GM23338 (cell line): Measurements from ENCODE around the gene GPD1. TPM values are rescaled to one million over a fixed set of nuclear protein-coding genes. Genes with fewer than 3 reads are reported as not detected.

Experiments
- ATAC-seq: fragments of 200-7000 bp; cut with Tn5 transposase; 3 replicates; pipeline ENCODE4 v1.9.1; 2020
- DNase-seq: peaks from one replicate; pipeline ENCODE4 v3.0.0-alpha.2; 2015; ENCODE audit warnings: low spot score
- H2AFZ ChIP-seq: fragments of 200-600 bp; sonication (generic); 2 replicates; pipeline ENCODE4 v1.8.0; 2016; ENCODE audit warnings: antibody characterized with exemption, mild to moderate bottlenecking, moderate library complexity
- H3F3A ChIP-seq: fragments of 200-600 bp; sonication (generic); replicated peaks from 2 replicates; pipeline ENCODE4 v1.8.0; 2017; ENCODE audit warnings: antibody characterized with exemption, mixed run types, low read depth
- H3K27ac ChIP-seq: fragments of 200-600 bp; sonication (generic); 2 replicates; pipeline ENCODE4 v1.6.1; 2016; ENCODE audit warnings: low read depth
- H3K27me3 ChIP-seq: fragments of 200-600 bp; sonication (generic); 2 replicates; pipeline ENCODE4 v1.8.0; 2016; ENCODE audit warnings: mild to moderate bottlenecking, mixed run types, moderate library complexity; ENCODE audit not compliant: insufficient read depth
- H3K36me3 ChIP-seq: fragments of 200-600 bp; sonication (generic); 2 replicates; pipeline ENCODE4 v1.8.0; 2016; ENCODE audit warnings: mild to moderate bottlenecking; ENCODE audit not compliant: insufficient read depth
- H3K4me1 ChIP-seq: fragments of 200-600 bp; sonication (generic); 2 replicates; pipeline ENCODE4 v1.8.0; 2016; ENCODE audit warnings: mild to moderate bottlenecking, moderate library complexity; ENCODE audit not compliant: insufficient read depth
- H3K4me2 ChIP-seq: fragments of 200-600 bp; sonication (generic); 2 replicates; pipeline ENCODE4 v1.7.1; 2017; ENCODE audit warnings: mixed run types
- H3K4me3 ChIP-seq: fragments of 200-600 bp; sonication (generic); 2 replicates; pipeline ENCODE4 v1.6.1; 2016; ENCODE audit warnings: mixed run types
- H3K79me2 ChIP-seq: fragments of 200-600 bp; sonication (generic); replicated peaks from 2 replicates; pipeline ENCODE4 v1.8.0; 2017; ENCODE audit warnings: mild to moderate bottlenecking; ENCODE audit not compliant: insufficient read depth
- H3K9me2 ChIP-seq: fragments of 200-600 bp; sonication (generic); 2 replicates; pipeline ENCODE4 v1.8.0; 2017; ENCODE audit not compliant: insufficient read depth
- H4K20me1 ChIP-seq: fragments of 200-600 bp; sonication (generic); replicated peaks from 2 replicates; pipeline ENCODE4 v1.8.0; 2017; ENCODE audit warnings: mild to moderate bottlenecking; ENCODE audit not compliant: insufficient read depth
- H3K27ac Mint-ChIP-seq: 2 replicates; pipeline ENCODE4 v1.8.0; 2020; ENCODE audit warnings: inconsistent platforms, mild to moderate bottlenecking, moderate library complexity, mixed read lengths
- H3K27me3 Mint-ChIP-seq: 3 replicates; pipeline ENCODE4 v1.8.0; 2022; ENCODE audit warnings: low read depth, mild to moderate bottlenecking, moderate library complexity, mixed read lengths, inconsistent platforms; ENCODE audit not compliant: insufficient read depth, poor library complexity
- H3K36me3 Mint-ChIP-seq: 3 replicates; pipeline ENCODE4 v1.8.0; 2021; ENCODE audit warnings: low read depth, mild to moderate bottlenecking, inconsistent platforms, moderate library complexity, mixed read lengths
- H3K4me1 Mint-ChIP-seq: 3 replicates; pipeline ENCODE4 v1.8.0; 2020; ENCODE audit warnings: mild to moderate bottlenecking, inconsistent platforms, mixed read lengths
- H3K4me3 Mint-ChIP-seq: 3 replicates; pipeline ENCODE4 v1.8.0; 2021; ENCODE audit warnings: moderate library complexity, mild to moderate bottlenecking, inconsistent platforms, mixed read lengths
- H3K9me3 Mint-ChIP-seq: 3 replicates; pipeline ENCODE4 v1.8.0; 2020; ENCODE audit warnings: moderate library complexity, mild to moderate bottlenecking, inconsistent platforms, mixed read lengths
- CREB1 ChIP-seq: fragments of 250-450 bp; sonication (Bioruptor Pico); IDR thresholded peaks from 2 replicates; pipeline ENCODE4 v1.5.0; 2020; ENCODE audit warnings: low read depth, mild to moderate bottlenecking, moderate library complexity
- CTCF ChIP-seq, 2 experiments: fragments of 200-600 bp in 1 of 2; sonication (generic) in 1 of 2; conservative IDR thresholded peaks; 2 replicates each; pipeline versions ENCODE4 v1.5.1 to v1.6.1; 2016 to 2017; ENCODE audit warnings: antibody characterized with exemption in 2 of 2, low read depth in 2 of 2, mild to moderate bottlenecking in 2 of 2, moderate library complexity in 1 of 2
- ETS1 ChIP-seq: IDR thresholded peaks from 2 replicates; pipeline ENCODE4 v1.6.1; 2016; ENCODE audit warnings: antibody characterized with exemption
- EZH2 ChIP-seq: fragments of 200-600 bp; sonication (generic); IDR thresholded peaks from one replicate; pipeline ENCODE4 v1.8.0; 2017; ENCODE audit warnings: antibody characterized with exemption, mild to moderate bottlenecking, low read depth; ENCODE audit not compliant: unreplicated experiment
- NANOG ChIP-seq: IDR thresholded peaks from 2 replicates; pipeline ENCODE4 v1.6.1; 2016; ENCODE audit warnings: antibody characterized with exemption, borderline replicate concordance
- POLR2AphosphoS5 ChIP-seq: IDR thresholded peaks from 2 replicates; pipeline ENCODE4 v1.6.1; 2016; ENCODE audit warnings: antibody characterized with exemption, low read depth
- ZNF114 ChIP-seq: fragments of 250-450 bp; sonication (Bioruptor Pico); IDR thresholded peaks from 2 replicates; pipeline ENCODE4 v1.5.0; 2020; ENCODE audit warnings: mild to moderate bottlenecking, moderate library complexity
- polyA plus RNA-seq: library from polyadenylated mRNA; unstranded; fragments of >200 nt; fragmentation: Nextera tagmentation; extraction: Ambion mirVana; gene quantifications from 2 replicates; pipeline ENCODE4 v1.2.1, GENCODE V29; 2016
- total RNA-seq: library from RNA; depleted of rRNA; stranded (reverse); fragments of >200 nt; shearing (Covaris generic); gene quantifications from 2 replicates; pipeline ENCODE4 v1.2.3, GENCODE V29; 2014
- TF ChIP-seq, protein P1 (sequence below): fragments of 250-450 bp; sonication (Bioruptor Pico); IDR thresholded peaks from 2 replicates; pipeline ENCODE4 v1.5.0; 2020; ENCODE audit warnings: mild to moderate bottlenecking, moderate library complexity

Gene GPD1
- total and polyA plus RNA-seq, 2 experiments from 2014 or later: 0.36 to 0.45 TPM

- Histone ChIP-seq H3K4me2 (no peak overlapping the region), H3K27me3 (no peaks in the 10 kb centered on the region), H2AFZ (no peak overlapping the region), H3K4me1 (peaks cover 7% of the 10 kb centered on the region; the same call in 1 of the 2 replicates), H3K79me2 (no peaks in the 10 kb centered on the region), H3K36me3 (no peaks in the 10 kb centered on the region), H3K9me2 (no peaks in the 10 kb centered on the region), H3F3A (no peaks in the 10 kb centered on the region), H3K4me3 (no peak overlapping the region), H3K27ac (no peak overlapping the region), H4K20me1 (no peaks in the 10 kb centered on the region)
- Mint-ChIP-seq H3K4me1 (peaks cover 26% of the 10 kb centered on the region), H3K27ac (no peak overlapping the region), H3K27me3 (peaks cover 9% of the 10 kb centered on the region), H3K36me3 (no peaks in the 10 kb centered on the region; the same call in 2 of the 3 replicates), H3K4me3 (no peak overlapping the region), H3K9me3 (no peaks in the 10 kb centered on the region)
- ATAC-seq (no peak), DNase-seq (no peak)
- no peak for TF ChIP-seq EZH2
- no peak for TF ChIP-seq ETS1
- TF ChIP-seq ZNF114 (CRISPR knock-in tag): no peak
Observed at GRCh38 chr12:50069539-50069938, 34.3 kb upstream of the GPD1 start.

DNA sequence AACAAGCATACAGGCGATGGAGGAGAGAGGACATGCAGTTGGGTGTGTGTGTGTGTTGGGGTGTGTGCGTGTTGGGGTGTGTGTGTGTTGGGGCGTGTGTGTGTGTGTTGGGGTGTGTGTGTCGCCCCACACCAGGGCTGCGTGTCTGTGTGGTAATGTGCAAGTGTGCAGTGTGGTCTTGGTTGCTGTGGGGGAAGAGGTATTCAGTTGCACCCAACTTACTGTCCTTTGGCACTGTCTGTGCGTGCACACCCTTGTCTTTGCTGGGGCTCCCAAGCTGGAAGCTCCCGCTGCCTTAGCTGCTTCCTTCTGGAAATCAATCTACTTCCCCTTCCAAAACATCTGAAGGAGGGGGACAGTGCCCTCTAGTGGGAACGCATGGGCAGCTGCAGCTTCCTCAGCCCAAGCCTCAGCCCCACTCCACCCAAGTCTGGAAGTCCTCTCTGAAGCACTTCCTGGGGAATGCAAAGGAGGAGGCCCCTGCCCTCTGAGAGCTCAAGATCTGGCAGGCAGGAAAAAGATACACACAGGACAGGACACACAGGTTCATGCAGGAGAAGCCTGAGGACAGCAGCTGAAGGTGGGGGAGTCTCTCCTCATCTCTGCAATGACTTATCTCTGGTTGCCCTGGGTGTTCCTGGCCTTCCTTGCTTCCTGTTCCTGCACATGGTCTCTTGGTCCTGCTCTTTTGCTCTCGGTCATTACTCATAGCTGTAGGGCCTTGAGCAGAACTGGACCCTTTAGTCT is 33.3 kb upstream of the GPD1 start:
- Histone ChIP-seq H3F3A (no peaks in the 10 kb centered on the region), H2AFZ (peak overlapping the region; percentile 81), H4K20me1 (no peaks in the 10 kb centered on the region), H3K36me3 (no peaks in the 10 kb centered on the region), H3K9me2 (no peaks in the 10 kb centered on the region), H3K4me2 (no peak overlapping the region), H3K79me2 (no peaks in the 10 kb centered on the region), H3K27me3 (no peaks in the 10 kb centered on the region), H3K4me1 (peaks cover 7% of the 10 kb centered on the region; the same call in 1 of the 2 replicates), H3K4me3 (no peak overlapping the region), H3K27ac (no peak overlapping the region)
- no peaks in the 10 kb centered on the region; the same call in 2 of the 3 replicates for H3K36me3 Mint-ChIP-seq
- H3K4me3 Mint-ChIP-seq: no peak overlapping the region
- no peaks in the 10 kb centered on the region for H3K9me3 Mint-ChIP-seq
- TF ChIP-seq POLR2AphosphoS5 (no peak), CTCF (conservative IDR thresholded peaks at IDR 0.05; ENCODE audit: low read depth in 2 of 2) (peak; percentile 90 to 94), CREB1 (CRISPR knock-in tag) (no peak), NANOG (no peak), EZH2 (no peak), ETS1 (no peak)
- TF ChIP-seq, protein P1, sequence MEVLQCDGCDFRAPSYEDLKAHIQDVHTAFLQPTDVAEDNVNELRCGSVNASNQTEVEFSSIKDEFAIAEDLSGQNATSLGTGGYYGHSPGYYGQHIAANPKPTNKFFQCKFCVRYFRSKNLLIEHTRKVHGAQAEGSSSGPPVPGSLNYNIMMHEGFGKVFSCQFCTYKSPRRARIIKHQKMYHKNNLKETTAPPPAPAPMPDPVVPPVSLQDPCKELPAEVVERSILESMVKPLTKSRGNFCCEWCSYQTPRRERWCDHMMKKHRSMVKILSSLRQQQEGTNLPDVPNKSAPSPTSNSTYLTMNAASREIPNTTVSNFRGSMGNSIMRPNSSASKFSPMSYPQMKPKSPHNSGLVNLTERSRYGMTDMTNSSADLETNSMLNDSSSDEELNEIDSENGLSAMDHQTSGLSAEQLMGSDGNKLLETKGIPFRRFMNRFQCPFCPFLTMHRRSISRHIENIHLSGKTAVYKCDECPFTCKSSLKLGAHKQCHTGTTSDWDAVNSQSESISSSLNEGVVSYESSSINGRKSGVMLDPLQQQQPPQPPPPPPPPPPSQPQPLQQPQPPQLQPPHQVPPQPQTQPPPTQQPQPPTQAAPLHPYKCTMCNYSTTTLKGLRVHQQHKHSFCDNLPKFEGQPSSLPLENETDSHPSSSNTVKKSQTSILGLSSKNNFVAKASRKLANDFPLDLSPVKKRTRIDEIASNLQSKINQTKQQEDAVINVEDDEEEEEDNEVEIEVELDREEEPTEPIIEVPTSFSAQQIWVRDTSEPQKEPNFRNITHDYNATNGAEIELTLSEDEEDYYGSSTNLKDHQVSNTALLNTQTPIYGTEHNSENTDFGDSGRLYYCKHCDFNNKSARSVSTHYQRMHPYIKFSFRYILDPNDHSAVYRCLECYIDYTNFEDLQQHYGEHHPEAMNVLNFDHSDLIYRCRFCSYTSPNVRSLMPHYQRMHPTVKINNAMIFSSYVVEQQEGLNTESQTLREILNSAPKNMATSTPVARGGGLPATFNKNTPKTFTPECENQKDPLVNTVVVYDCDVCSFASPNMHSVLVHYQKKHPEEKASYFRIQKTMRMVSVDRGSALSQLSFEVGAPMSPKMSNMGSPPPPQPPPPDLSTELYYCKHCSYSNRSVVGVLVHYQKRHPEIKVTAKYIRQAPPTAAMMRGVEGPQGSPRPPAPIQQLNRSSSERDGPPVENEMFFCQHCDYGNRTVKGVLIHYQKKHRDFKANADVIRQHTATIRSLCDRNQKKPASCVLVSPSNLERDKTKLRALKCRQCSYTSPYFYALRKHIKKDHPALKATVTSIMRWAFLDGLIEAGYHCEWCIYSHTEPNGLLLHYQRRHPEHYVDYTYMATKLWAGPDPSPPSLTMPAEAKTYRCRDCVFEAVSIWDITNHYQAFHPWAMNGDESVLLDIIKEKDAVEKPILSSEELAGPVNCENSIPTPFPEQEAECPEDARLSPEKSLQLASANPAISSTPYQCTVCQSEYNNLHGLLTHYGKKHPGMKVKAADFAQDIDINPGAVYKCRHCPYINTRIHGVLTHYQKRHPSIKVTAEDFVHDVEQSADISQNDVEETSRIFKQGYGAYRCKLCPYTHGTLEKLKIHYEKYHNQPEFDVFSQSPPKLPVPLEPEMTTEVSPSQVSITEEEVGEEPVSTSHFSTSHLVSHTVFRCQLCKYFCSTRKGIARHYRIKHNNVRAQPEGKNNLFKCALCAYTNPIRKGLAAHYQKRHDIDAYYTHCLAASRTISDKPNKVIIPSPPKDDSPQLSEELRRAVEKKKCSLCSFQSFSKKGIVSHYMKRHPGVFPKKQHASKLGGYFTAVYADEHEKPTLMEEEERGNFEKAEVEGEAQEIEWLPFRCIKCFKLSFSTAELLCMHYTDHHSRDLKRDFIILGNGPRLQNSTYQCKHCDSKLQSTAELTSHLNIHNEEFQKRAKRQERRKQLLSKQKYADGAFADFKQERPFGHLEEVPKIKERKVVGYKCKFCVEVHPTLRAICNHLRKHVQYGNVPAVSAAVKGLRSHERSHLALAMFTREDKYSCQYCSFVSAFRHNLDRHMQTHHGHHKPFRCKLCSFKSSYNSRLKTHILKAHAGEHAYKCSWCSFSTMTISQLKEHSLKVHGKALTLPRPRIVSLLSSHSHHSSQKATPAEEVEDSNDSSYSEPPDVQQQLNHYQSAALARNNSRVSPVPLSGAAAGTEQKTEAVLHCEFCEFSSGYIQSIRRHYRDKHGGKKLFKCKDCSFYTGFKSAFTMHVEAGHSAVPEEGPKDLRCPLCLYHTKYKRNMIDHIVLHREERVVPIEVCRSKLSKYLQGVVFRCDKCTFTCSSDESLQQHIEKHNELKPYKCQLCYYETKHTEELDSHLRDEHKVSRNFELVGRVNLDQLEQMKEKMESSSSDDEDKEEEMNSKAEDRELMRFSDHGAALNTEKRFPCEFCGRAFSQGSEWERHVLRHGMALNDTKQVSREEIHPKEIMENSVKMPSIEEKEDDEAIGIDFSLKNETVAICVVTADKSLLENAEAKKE (CRISPR knock-in tag): no peak
- peaks cover 31% of the 10 kb centered on the region for H3K4me1 Mint-ChIP-seq
- ATAC-seq (peak; percentile 60), DNase-seq (peak; percentile 89)
- no peak overlapping the region for H3K27ac Mint-ChIP-seq
- H3K27me3 Mint-ChIP-seq: peaks cover 12% of the 10 kb centered on the region
